ENCODE data around the gene PLXNB2.

The PLXNB2 gene

DNA sequence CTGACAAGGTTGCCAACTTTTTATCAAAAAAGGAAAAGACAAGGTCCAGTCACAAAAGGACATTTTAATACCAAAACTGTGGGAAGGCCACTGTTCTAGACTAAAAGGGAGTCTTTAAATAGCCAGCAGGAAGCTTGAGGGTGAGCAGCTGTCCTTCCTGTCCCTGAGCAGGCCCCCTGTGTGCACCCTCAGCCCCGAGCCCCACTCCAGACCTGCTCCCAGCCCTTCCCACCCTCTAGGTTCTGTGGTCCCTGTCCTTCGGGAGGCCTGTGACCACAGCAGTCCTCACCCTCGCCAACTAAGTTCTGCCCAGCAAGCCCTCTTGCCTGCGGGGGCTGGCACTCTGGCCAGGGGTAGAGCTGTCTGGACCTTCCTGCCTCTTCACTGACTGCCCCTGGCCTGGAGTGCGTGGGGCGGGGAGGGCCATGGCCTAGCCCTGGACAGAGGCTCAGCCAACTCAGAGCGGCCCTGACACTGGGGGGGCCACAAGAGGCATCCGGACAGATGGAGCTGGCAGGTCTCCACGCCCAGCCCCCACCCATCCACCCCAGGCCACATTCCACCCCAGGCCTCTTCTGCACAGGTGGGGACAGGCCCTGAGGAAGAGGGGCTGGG, 1.6 kb upstream of the PLXNB2 start:
- Mint-ChIP-seq H3K9me3 (no peaks in the 10 kb centered on the region), H3K27ac (no peak overlapping the region), H3K4me1 (peaks cover 37% of the 10 kb centered on the region), H3K27me3 (peaks cover 33% of the 10 kb centered on the region), H3K4me3 (peak overlapping the region; percentile 48 to 57)
- no peak for ATAC-seq
- DNase-seq: no peak

DNA sequence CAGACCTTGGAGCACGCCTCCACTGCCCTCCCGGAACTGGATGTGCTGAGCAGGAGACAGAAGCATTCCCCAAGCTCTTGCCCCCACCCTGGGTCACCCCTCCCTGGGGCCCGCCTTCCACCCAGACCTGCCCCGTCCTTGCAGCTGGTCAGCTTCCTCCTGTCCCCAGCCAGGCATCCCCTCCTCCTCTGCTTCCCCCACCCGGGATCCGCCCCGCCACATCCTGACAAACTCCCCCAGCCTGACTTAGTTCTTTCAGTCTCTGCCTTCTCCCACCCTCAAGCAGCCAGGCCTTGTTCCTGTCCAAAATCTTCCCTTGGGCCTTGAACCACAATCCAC, 1.1 kb upstream of the PLXNB2 start:
- H3K27ac Mint-ChIP-seq: no peak overlapping the region

DNA sequence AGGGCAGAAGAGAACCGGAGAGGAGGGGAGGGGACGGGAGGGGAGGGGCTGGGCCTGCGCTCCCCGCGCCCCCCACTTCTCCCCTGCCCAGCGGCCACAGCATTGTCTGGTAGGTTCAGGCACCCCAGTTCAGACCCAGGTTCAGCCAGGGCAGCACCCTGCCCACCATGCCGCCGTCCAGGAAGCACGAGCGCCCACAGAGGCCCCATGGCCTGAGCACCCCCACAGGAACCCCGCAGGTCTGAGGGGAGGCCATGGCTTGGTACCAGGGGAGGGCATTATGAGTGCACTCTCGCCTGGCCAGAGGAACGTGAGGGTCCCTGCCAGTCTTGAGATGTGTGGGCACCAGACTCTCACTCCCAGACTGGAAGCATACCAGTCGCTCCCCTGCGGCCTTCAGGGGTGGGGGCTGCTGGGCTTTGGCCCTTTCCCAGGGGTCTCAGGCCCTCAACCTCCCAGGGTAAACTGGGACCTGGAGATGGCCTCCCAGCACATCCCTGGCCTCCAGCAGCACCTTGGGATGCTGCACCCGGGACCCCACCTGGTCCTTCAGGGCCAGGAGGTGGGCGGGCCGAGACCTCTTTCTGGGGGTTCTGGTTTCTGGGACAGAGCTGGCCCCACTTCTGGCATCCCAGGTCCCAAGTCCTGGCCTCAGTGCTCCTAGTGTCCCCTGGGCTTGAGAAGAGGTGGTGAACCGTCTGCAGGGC, 597 bp upstream of the PLXNB2 start:
- peak; percentile 8 for ATAC-seq
- H3K27me3 Mint-ChIP-seq: peaks cover 42% of the 10 kb centered on the region
- peaks cover 42% of the 10 kb centered on the region for H3K4me1 Mint-ChIP-seq
- H3K4me3 Mint-ChIP-seq: peak overlapping the region; percentile 53 to 81
- no peaks in the 10 kb centered on the region for H3K9me3 Mint-ChIP-seq
- no peak for DNase-seq
- H3K27ac Mint-ChIP-seq: no peak overlapping the region

More for the DNA sequence above, 1.1 kb upstream of the PLXNB2 start:
- no peaks in the 10 kb centered on the region for H3K9me3 Mint-ChIP-seq
- ATAC-seq (no peak), DNase-seq (no peak)
- peaks cover 37% of the 10 kb centered on the region for H3K27me3 Mint-ChIP-seq
- H3K4me3 Mint-ChIP-seq: peak overlapping the region; percentile 48 to 57
- H3K4me1 Mint-ChIP-seq: peaks cover 37% of the 10 kb centered on the region

DNA sequence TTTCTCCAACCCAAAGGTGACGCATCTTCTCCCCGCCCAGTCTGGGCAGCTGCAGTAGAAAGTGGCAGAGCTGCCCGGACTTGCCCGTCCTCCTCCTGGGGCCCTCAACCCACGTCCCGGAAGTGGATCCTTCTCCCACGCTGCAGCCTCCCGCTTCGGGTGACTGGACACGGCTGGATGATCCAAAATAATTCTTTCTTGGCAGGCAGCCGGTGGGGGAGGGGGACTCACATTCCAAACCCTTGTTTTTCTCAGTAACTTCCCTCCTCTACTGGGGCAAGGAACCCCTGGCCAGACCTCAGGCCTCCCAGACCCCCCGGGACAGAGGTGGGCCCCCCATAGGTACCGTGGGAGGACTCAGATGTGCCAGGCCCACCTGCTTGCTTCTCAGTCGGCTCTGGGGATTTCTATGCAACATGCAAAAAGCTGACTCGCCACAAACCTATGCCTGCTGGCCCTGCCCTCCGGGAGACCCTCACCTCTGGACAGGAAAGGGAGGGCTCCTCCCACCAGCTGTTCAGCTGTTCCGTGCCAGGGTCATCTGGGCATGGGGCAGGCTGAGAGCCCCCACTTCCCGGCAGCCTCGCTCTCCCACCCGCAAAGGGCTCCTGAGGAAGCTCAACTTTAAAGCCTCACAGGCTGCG, 1.4 kb downstream of the PLXNB2 start:
- ATAC-seq (no peak), DNase-seq (no peak)
- Mint-ChIP-seq H3K9me3 (no peaks in the 10 kb centered on the region), H3K4me1 (peaks cover 50% of the 10 kb centered on the region), H3K27ac (peak overlapping the region in 1 of 2 donors; percentile 86), H3K27me3 (peaks cover 62% of the 10 kb centered on the region), H3K4me3 (peak overlapping the region; percentile 73 to 80)

DNA sequence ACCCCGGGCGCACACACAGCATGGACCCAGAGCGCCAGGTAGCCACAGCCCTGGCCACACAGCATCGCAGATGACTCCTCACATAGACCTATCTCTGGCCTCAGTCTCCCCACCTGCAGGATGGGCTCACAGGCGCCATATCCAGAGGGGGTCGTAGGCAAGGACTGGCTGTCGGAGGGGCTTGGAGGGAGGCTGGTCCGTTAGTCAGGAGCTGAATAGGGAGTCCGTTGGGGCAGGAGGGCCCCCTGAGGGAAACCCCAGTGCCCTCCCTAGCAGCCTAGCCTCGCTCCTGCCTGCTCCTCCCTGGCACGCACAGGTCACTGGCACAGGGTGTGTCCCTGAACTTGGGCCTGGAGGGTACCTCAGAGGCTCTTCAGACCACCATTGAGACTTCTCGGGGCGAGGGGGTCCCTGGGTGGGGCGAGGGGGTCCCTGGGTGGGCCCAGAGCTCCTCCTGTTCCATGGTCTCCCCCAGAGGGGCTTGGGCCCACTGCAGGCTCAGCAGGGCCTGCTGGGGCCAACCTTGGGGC, 2.0 kb downstream of the PLXNB2 start:
- ATAC-seq (no peak), DNase-seq (no peak)
- H3K27ac Mint-ChIP-seq: peak overlapping the region in 1 of 2 donors; percentile 72
- no peaks in the 10 kb centered on the region for H3K9me3 Mint-ChIP-seq
- H3K4me3 Mint-ChIP-seq: peak overlapping the region; percentile 73 to 80
- peaks cover 66% of the 10 kb centered on the region for H3K27me3 Mint-ChIP-seq
- peaks cover 53% of the 10 kb centered on the region for H3K4me1 Mint-ChIP-seq

DNA sequence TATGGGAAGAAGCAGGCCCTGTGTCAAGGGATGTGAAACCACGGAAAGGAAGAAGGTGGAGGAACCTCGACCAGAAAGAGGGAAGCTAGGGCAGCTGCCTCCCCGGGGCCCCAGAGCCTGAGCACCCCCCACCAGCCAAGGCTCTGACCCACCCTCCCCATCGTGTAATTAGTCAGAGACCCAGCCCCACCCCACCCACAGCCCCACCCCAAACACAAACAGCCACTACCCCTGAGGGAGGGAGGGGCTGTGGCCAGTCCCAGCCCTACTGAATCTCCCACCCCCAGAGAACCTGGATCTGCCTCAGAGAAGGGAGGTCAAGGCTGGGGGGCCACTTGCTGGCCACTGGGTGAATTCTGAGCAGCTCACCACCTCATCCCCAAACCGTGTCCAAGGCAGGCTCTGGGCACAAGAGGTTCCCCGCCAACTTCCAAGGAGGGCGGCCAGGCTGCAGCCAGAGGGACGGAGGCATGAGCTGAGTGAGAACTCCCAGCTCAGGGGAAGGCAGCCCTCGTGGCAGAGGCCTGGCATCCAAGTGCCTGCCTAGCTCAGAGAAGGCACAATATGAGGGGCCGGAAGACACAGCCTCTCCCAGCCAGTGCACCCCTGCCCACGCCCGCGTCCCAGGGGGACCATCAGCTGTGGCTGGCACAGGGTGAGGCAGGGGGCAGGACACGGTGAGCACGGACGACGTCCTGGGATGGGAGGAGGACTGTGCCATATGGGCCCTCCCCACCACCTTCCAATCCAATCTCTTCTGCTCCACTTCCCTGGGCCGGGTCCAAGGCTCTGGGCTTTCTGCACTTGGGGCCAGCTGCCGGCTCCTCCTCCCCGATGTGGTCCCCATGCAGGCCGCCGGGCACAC, 2.7 kb downstream of the PLXNB2 start:
- Mint-ChIP-seq H3K27ac (peak overlapping the region in 1 of 2 donors; percentile 72), H3K4me1 (peaks cover 53% of the 10 kb centered on the region), H3K4me3 (no peak overlapping the region), H3K9me3 (no peaks in the 10 kb centered on the region), H3K27me3 (peaks cover 66% of the 10 kb centered on the region)
- DNase-seq (no peak), ATAC-seq (no peak)

DNA sequence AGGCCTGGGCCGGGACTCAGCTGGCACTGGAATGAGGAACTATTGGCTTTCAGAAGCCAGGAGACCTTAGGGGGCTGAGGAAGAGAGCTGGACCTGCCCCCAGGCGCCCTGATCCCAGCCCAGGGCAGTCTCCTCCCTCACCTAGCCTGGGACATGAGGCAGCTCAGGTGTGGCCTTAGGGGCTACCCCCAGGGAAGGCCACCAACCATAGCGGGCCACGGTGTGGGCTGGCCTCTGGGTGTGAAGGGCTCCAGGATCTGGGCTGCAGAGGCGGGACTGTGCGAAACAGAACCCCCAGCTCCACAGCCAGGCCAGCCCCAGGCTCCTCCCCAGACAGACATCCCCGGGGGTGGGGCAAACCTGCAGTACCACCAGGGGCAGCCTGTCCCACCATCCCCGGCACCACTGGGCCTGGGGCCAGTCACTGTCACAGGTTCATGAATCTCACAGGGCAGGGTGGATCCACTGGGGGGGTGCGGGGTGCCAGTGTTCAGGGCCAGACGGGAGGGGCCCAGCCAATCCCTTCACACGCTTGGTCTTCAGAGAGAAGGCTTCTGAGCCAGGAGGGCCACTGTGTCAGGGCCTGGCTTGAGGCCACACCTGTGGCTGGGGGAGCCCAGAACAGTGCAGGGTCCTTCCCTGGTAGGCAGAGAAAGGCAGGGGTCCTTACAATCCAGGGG, 3.5 kb downstream of the PLXNB2 start:
- Mint-ChIP-seq H3K4me1 (peaks cover 52% of the 10 kb centered on the region), H3K4me3 (peak overlapping the region in 1 of 2 donors; percentile 26), H3K27me3 (peaks cover 68% of the 10 kb centered on the region), H3K27ac (peak overlapping the region in 1 of 2 donors; percentile 67), H3K9me3 (no peaks in the 10 kb centered on the region)
- ATAC-seq (no peak), DNase-seq (no peak)

DNA sequence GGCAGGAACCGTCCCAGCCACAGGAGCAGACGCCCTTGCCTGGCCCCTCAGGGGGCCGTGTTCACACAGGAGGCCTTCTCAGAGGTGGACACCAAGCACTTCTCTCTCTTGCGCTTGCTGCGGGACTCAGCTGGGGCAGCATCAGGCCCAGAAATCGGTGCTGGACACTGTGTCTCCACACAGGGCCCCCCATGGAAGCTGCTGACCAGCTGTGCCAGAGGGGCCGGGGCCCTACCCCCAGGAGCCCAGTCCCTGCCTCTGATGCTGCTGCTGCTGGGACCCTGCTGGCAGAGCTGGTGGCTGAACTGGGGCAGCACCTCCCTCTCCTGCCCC, 4.0 kb downstream of the PLXNB2 start:
- no peaks in the 10 kb centered on the region for H3K9me3 Mint-ChIP-seq
- peaks cover 68% of the 10 kb centered on the region for H3K27me3 Mint-ChIP-seq
- H3K27ac Mint-ChIP-seq: no peak overlapping the region
- no peak overlapping the region for H3K4me3 Mint-ChIP-seq
- peaks cover 47% of the 10 kb centered on the region for H3K4me1 Mint-ChIP-seq
- ATAC-seq: no peak
- no peak for DNase-seq

DNA sequence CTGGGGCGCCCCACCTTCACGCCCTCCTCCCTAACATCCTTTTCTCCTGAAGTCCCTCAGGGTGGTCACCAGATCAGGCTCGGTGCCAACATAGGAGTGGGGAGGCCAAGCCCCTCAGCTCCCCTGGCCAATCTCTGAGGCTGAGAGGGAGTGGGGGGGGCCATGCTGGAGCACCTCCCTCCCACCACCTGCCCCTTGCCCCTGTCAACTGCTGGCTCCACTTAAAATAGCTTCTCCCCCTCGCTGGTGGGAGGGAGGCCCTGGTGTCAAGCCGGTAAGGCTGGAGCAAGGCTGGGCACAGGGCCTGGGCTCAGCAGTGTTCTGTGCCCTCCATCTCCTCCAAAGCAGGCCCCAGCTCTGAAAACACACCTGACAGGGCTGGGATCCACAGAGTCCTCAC, 4.9 kb downstream of the PLXNB2 start:
- no peak for DNase-seq
- no peak overlapping the region for H3K4me3 Mint-ChIP-seq
- H3K27me3 Mint-ChIP-seq: peaks cover 76% of the 10 kb centered on the region
- peak overlapping the region in 1 of 2 donors; percentile 74 for H3K27ac Mint-ChIP-seq
- no peaks in the 10 kb centered on the region for H3K9me3 Mint-ChIP-seq
- no peak for ATAC-seq
- H3K4me1 Mint-ChIP-seq: peaks cover 46% of the 10 kb centered on the region

DNA sequence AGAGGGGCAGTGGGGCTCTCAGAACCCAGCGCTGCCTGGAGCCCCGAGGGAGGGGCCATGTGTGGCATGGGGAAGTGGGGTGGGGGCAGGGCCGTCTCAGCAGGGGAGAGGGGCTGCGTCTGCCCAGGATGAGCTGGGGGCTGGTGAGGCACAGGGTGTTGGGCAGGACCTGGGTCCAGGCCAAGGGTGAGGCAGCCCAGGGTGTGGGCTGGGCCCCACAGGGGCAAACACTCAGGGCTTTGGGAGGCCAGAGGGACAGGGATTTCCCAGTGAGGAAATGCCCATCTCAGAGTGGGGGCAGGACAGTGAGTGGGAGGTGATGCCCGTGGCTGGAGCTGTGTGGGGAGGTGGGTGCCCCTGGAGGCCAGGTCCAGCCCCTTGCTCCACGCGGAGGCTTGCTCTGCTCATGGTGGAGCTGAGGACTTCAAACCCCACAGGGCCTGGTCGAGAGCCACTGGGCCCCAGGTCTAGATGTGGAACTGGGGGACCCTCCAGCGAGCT, 5.4 kb downstream of the PLXNB2 start:
- Mint-ChIP-seq H3K4me1 (peaks cover 46% of the 10 kb centered on the region), H3K27ac (peak overlapping the region in 1 of 2 donors; percentile 54), H3K27me3 (peaks cover 78% of the 10 kb centered on the region), H3K9me3 (no peaks in the 10 kb centered on the region), H3K4me3 (no peak overlapping the region)
- DNase-seq (no peak), ATAC-seq (no peak)

DNA sequence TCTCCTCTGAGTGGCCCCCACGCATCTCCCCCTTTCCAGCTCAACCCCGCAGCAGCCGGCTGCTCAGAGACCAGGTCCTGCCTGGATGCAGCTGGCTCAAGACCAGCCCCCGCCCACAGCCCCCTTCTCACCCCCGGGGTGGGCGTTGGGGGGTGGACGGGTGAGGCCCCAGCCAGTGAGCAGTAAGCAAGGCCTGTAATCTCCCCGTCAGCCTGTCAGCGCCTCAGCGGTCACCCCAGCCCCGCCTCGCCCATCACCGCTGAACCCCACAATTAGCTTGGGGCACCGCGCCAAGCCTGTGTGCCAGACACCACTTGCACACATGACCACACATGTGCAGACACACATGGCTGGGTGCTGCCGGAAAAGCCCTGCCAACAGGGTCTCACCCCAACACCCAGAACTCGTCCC, 5.9 kb downstream of the PLXNB2 start:
- no peaks in the 10 kb centered on the region for H3K9me3 Mint-ChIP-seq
- H3K4me1 Mint-ChIP-seq: peaks cover 46% of the 10 kb centered on the region
- H3K27me3 Mint-ChIP-seq: peaks cover 78% of the 10 kb centered on the region
- no peak overlapping the region for H3K4me3 Mint-ChIP-seq
- ATAC-seq (no peak), DNase-seq (no peak)
- no peak overlapping the region for H3K27ac Mint-ChIP-seq

DNA sequence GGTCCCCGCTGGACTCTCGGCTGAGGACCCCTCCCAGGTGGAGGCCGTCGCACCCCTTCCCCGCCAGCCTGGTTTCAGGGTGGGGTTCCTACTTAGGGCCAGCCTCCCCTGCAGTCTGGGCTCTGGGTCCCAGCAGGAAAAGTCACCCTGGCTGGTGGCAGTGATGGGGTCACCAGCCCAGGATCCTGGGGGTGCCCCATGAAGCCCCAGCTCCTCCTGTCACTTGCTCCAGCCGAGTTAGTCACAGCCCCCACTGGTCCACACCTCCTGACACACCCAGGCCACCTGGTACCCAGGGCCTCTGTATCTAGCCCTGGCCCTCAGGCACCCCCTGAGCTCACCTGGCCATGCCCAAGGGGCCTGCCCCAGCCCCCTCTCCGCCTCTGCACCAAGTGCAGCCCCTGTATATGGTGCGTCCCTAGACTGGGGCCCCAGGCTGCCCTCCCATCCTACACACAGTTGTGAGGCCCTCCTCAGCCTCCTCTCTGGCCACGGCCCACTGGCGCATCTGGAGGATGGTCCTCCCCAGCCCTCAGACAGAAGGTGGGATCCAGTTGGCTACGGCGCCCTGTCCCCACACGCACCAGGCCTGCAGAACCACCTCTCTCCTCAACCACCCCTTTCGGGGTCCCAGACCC, 6.7 kb downstream of the PLXNB2 start:
- ATAC-seq (no peak), DNase-seq (no peak)
- Mint-ChIP-seq H3K9me3 (no peaks in the 10 kb centered on the region), H3K4me3 (no peak overlapping the region), H3K27me3 (peaks cover 69% of the 10 kb centered on the region), H3K4me1 (peaks cover 38% of the 10 kb centered on the region), H3K27ac (peak overlapping the region in 1 of 2 donors; percentile 81)

DNA sequence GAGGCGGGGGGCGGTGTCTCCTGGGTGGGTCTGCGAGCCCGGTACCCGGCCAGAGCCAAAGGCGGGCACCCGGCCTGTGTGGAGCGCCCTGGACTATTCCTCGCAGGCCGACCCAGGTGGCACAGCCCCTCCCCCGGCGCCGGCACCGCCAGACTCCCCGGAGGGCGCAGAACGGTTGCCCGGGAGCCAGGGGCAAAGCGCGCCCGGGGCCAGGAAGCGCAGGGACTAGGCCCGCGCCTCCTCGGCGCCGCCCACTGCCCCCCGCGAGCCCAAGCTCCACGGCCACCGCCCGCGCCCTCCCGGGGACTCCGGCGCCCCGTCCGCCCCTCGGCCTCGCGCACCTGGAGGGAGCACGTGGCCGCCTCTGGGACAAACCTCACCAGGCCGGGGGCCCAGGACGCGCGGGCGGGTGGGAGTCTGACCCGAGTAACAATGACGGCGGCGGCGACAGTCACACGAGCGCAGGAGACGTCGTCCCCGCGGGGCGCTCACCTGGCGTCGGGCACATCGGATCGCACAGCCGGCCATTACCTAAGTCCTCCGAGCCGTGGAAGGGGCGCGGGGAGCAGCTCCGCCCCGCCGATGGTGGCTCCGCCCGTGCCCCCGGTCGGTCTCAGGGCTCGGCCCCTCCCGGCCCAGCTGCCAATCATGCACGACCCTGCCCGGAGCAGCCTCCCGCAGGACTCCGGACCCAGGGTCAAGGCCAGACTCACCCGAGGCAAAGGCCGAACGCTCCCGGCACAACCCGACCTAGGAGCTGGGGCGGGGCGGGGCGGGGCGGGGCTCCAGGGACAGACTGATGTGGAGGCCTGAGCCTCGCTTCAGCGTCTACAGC, 7.4 kb downstream of the PLXNB2 start:
- DNase-seq (no peak), ATAC-seq (peak; percentile 30)
- no peaks in the 10 kb centered on the region for H3K9me3 Mint-ChIP-seq
- H3K27ac Mint-ChIP-seq: no peak overlapping the region
- peaks cover 62% of the 10 kb centered on the region for H3K27me3 Mint-ChIP-seq
- no peak overlapping the region for H3K4me3 Mint-ChIP-seq
- H3K4me1 Mint-ChIP-seq: peaks cover 31% of the 10 kb centered on the region

Data from stimulated activated naive CD8-positive, alpha-beta T cell treated with anti-CD3 and anti-CD28 coated beads, Interleukin-15, amount 100 ng/mL, for 72 hours (primary cell).